GM23248 (cell line): Measurements from ENCODE around the gene TCF4.

Experiments used
- EZH2 ChIP-seq: fragments of 200-600 bp; sonication (generic); IDR thresholded peaks from 2 replicates; pipeline ENCODE4 v1.6.1; 2018; ENCODE audit warnings: antibody characterized with exemption, mild to moderate bottlenecking; ENCODE audit not compliant: insufficient read depth, poor library complexity, severe bottlenecking
- EZH2phosphoT487 ChIP-seq: fragments of 200-600 bp; sonication (generic); IDR thresholded peaks from 2 replicates; pipeline ENCODE4 v1.6.1; 2018; ENCODE audit warnings: antibody characterized with exemption, moderate library complexity, mild to moderate bottlenecking, low read depth; ENCODE audit not compliant: insufficient read depth

GRCh38 chr18:55228707-55229106 is 359.3 kb downstream of the TCF4 start:
- no peak for TF ChIP-seq EZH2
- TF ChIP-seq EZH2phosphoT487, result no peak
